NCI-H2196 treated with DMSO at 0.1 percent for 48 hours (cell line): ENCODE results near the gene POTEI.
"Not testable (repeated sequence)": the region's sequence is repeated elsewhere in the genome, so short reads cannot be mapped to it uniquely, and the experiment has no call there.

ENCODE experiments used
- DNase-seq: peaks from one replicate; lab custom pipeline; 2025; ENCODE audit not compliant: unreplicated experiment; lab: John Stamatoyannopoulos, UW

The POTEI gene

GRCh38 chr2:130491073-130491472 is 18.1 kb downstream of the POTEI start:
- not testable (repeated sequence) for DNase-seq

GRCh38 chr2:130455413-130455812 is 53.7 kb downstream of the POTEI start:
- not testable (repeated sequence) for DNase-seq

- not testable (repeated sequence) for DNase-seq
These were observed 54.4 kb downstream of the POTEI start for GRCh38 chr2:130454712-130455083.

GRCh38 chr2:130453955-130454711 is 55.0 kb downstream of the POTEI start:
- DNase-seq: not testable (repeated sequence)

- not testable (repeated sequence) for DNase-seq
These were observed 56.2 kb downstream of the POTEI start for GRCh38 chr2:130452897-130453296.

GRCh38 chr2:130451823-130452222 is 57.3 kb downstream of the POTEI start:
- DNase-seq: not testable (repeated sequence)

- DNase-seq: not testable (repeated sequence)
These were observed 57.9 kb downstream of the POTEI start for GRCh38 chr2:130451278-130451677.

- not testable (repeated sequence) for DNase-seq
These were observed 58.8 kb downstream of the POTEI start for GRCh38 chr2:130450366-130450765.

- not testable (repeated sequence) for DNase-seq
These were observed 81.5 kb downstream of the POTEI start for GRCh38 chr2:130427631-130428030.

GRCh38 chr2:130418845-130419244 is 90.3 kb downstream of the POTEI start:
- not testable (repeated sequence) for DNase-seq

GRCh38 chr2:130416693-130417092 is 92.4 kb downstream of the POTEI start:
- not testable (repeated sequence) for DNase-seq
